ENCODE measurements around the gene WDR89. TPM values are rescaled to one million over a fixed set of nuclear protein-coding genes. Genes with fewer than 3 reads are reported as not detected.

Gene WDR89
- total RNA-seq, 1 experiment from 2014 or later = 14.4 TPM

- H3K4me3 Mint-ChIP-seq (ENCODE audit: unreplicated experiment) = no peak overlapping the region
- Histone ChIP-seq H3K9me3 (no peaks in the 10 kb centered on the region), H3K27me3 (replicated peaks; ENCODE audit: control insufficient read depth, insufficient read depth, low read length) (no peaks in the 10 kb centered on the region), H3K36me3 (ENCODE audit: control insufficient read depth, insufficient read depth, low read length) (no peaks in the 10 kb centered on the region), H3K4me3 (ENCODE audit: low read depth, low read length) (no peak overlapping the region), H3K4me1 (no peaks in the 10 kb centered on the region)
- POLR2A ChIA-PET = no interaction called here
- no peaks in the 10 kb centered on the region for H3K27me3 Mint-ChIP-seq (ENCODE audit: insufficient read depth, unreplicated experiment)
- H3K4me1 Mint-ChIP-seq (ENCODE audit: low read depth, unreplicated experiment) = no peaks in the 10 kb centered on the region
- no peak for TF ChIP-seq CTCF (IDR thresholded peaks at IDR 0.05; ENCODE audit: insufficient read depth in 1 of 2, low read depth in 1 of 2, low read length in 1 of 2, severe bottlenecking in 1 of 2, unreplicated experiment in 1 of 2)
- H3K27ac Mint-ChIP-seq (ENCODE audit: unreplicated experiment) = no peak overlapping the region
- H3K36me3 Mint-ChIP-seq (ENCODE audit: insufficient read depth, unreplicated experiment) = no peaks in the 10 kb centered on the region
- H3K9me3 Mint-ChIP-seq (ENCODE audit: unreplicated experiment) = no peaks in the 10 kb centered on the region
- BruUV-seq (replicated peaks) = no TSS peak
- intact Hi-C loops (cut with micrococcal nuclease; ENCODE audit: unreplicated experiment) = no loop called here
- no peak for DNase-seq
- CTCF ChIA-PET = no interaction called here
Observed at GRCh38 chr14:63581491-63581890, 60.2 kb downstream of the WDR89 start.

- ChIA-PET POLR2A (no interaction called here), CTCF (no interaction called here)
- Mint-ChIP-seq H3K36me3 (ENCODE audit: insufficient read depth, unreplicated experiment) (no peaks in the 10 kb centered on the region), H3K27me3 (ENCODE audit: insufficient read depth, unreplicated experiment) (no peaks in the 10 kb centered on the region), H3K4me3 (ENCODE audit: unreplicated experiment) (no peak overlapping the region), H3K27ac (ENCODE audit: unreplicated experiment) (no peak overlapping the region), H3K4me1 (ENCODE audit: low read depth, unreplicated experiment) (no peaks in the 10 kb centered on the region), H3K9me3 (ENCODE audit: unreplicated experiment) (no peaks in the 10 kb centered on the region)
- Histone ChIP-seq H3K27me3 (replicated peaks; ENCODE audit: control insufficient read depth, insufficient read depth, low read length) (no peaks in the 10 kb centered on the region), H3K36me3 (ENCODE audit: control insufficient read depth, insufficient read depth, low read length) (no peaks in the 10 kb centered on the region), H3K9me3 (no peaks in the 10 kb centered on the region), H3K4me1 (no peaks in the 10 kb centered on the region), H3K4me3 (ENCODE audit: low read depth, low read length) (no peak overlapping the region)
- TF ChIP-seq CTCF (IDR thresholded peaks at IDR 0.05; ENCODE audit: insufficient read depth in 1 of 2, low read depth in 1 of 2, low read length in 1 of 2, severe bottlenecking in 1 of 2, unreplicated experiment in 1 of 2) = no peak
- BruUV-seq (replicated peaks) = no TSS peak
- intact Hi-C loops (cut with micrococcal nuclease; ENCODE audit: unreplicated experiment) = no loop called here
- no peak for DNase-seq
Observed at GRCh38 chr14:63578300-63578699, 63.4 kb downstream of the WDR89 start.

GRCh38 chr14:63573581-63573980 is 68.1 kb downstream of the WDR89 start:
- Histone ChIP-seq H3K4me3 (ENCODE audit: low read depth, low read length) (no peak overlapping the region), H3K27me3 (replicated peaks; ENCODE audit: control insufficient read depth, insufficient read depth, low read length) (no peaks in the 10 kb centered on the region), H3K9me3 (no peaks in the 10 kb centered on the region), H3K36me3 (ENCODE audit: control insufficient read depth, insufficient read depth, low read length) (no peaks in the 10 kb centered on the region), H3K4me1 (no peaks in the 10 kb centered on the region)
- BruUV-seq (replicated peaks) = no TSS peak
- TF ChIP-seq CTCF (IDR thresholded peaks at IDR 0.05; ENCODE audit: insufficient read depth in 1 of 2, low read depth in 1 of 2, low read length in 1 of 2, severe bottlenecking in 1 of 2, unreplicated experiment in 1 of 2) = no peak
- H3K27me3 Mint-ChIP-seq (ENCODE audit: insufficient read depth, unreplicated experiment) = no peaks in the 10 kb centered on the region
- no peaks in the 10 kb centered on the region for H3K9me3 Mint-ChIP-seq (ENCODE audit: unreplicated experiment)
- POLR2A ChIA-PET = no interaction called here
- no peaks in the 10 kb centered on the region for H3K36me3 Mint-ChIP-seq (ENCODE audit: insufficient read depth, unreplicated experiment)
- CTCF ChIA-PET = no interaction called here
- DNase-seq = no peak
- no peak overlapping the region for H3K27ac Mint-ChIP-seq (ENCODE audit: unreplicated experiment)
- H3K4me3 Mint-ChIP-seq (ENCODE audit: unreplicated experiment) = no peak overlapping the region
- intact Hi-C loops (cut with micrococcal nuclease; ENCODE audit: unreplicated experiment) = no loop called here
- no peaks in the 10 kb centered on the region for H3K4me1 Mint-ChIP-seq (ENCODE audit: low read depth, unreplicated experiment)

Data from Caco-2 (cell line).